ENCODE data around the gene LYPD6B. TPM values are rescaled to one million over a fixed set of nuclear protein-coding genes. Genes with fewer than 3 reads are reported as not detected.

Gene LYPD6B
- total RNA-seq, 1 experiment from 2014 or later: not detected

- Histone ChIP-seq H3K4me3 (no peak overlapping the region; the same call in 1 of the 2 replicates), H3K27ac (peak overlapping the region; percentile 41; the same call in 1 of the 2 replicates), H3K36me3 (no peaks in the 10 kb centered on the region), H3K4me1 (peaks cover 12% of the 10 kb centered on the region), H3K27me3 (no peaks in the 10 kb centered on the region), H3K9me3 (replicated peaks) (no peaks in the 10 kb centered on the region)
- peak; percentile 32 to 36 for DNase-seq
Observed at GRCh38 chr2:149068996-149069888, 30.7 kb downstream of the LYPD6B start.

DNA sequence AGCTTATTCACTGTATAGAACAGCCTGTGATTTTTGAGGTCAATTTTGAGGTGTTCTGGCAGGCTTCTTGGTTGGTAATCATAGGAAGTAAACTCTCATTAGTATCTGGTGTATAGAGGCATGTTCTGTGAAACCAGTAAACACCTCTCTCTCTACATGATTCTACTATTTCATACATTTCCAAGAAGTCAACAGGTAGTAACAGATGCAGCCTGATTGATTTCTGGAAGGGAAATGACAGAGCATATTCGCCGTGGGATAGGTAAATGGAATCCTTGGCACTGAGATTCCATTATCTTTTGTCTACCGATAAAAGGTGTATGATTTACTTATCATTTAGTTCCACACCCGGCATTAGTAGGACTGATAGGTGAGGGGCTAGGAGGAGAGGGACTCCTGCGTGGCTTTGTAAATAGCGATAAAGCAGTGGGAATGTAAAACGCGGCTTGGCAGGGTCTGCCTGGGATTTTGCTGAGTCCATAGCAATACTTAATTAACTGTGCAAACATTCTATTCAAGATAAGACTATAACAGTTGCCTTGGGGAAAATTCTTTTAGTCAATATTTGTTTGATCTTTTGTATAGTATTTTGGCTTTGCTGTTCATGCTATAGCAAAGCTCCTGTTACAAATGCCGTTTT is 32.3 kb downstream of the LYPD6B start:
- no peaks in the 10 kb centered on the region for H3K27me3 ChIP-seq
- H3K4me1 ChIP-seq: peaks cover 12% of the 10 kb centered on the region
- H3K9me3 ChIP-seq (replicated peaks): no peaks in the 10 kb centered on the region
- H3K36me3 ChIP-seq: no peaks in the 10 kb centered on the region
- no peak overlapping the region for H3K4me3 ChIP-seq
- DNase-seq: no peak
- no peak overlapping the region for H3K27ac ChIP-seq

GRCh38 chr2:149075105-149075504 is 36.6 kb downstream of the LYPD6B start:
- H3K36me3 ChIP-seq: no peaks in the 10 kb centered on the region
- H3K27ac ChIP-seq: no peak overlapping the region
- no peaks in the 10 kb centered on the region for H3K27me3 ChIP-seq
- peaks cover 11% of the 10 kb centered on the region for H3K4me1 ChIP-seq
- DNase-seq: no peak
- H3K9me3 ChIP-seq (replicated peaks): no peaks in the 10 kb centered on the region
- H3K4me3 ChIP-seq: no peak overlapping the region

DNA sequence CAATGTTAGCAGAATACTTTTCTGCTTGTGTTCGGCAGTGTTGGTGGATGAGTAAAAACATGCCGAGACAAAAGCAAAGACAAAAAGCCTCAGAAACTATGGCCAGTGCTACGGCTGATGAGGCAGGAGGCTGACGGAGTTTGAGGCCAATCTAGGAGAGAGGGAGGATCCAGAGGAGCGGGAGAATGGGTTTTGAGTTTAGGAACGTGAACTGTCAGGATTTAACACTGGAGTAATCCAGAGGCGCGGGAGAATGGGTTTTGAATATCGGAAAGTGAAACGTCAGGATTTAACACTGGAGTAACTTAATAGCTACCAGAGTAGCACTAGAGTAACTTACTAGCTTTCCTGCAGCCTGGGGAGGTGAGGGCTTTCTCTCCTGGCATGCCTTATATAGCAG is 37.4 kb downstream of the LYPD6B start:
- Histone ChIP-seq H3K9me3 (replicated peaks) (no peaks in the 10 kb centered on the region), H3K36me3 (no peaks in the 10 kb centered on the region), H3K27ac (no peak overlapping the region), H3K27me3 (no peaks in the 10 kb centered on the region), H3K4me3 (no peak overlapping the region), H3K4me1 (peaks cover 11% of the 10 kb centered on the region)
- DNase-seq: no peak

DNA sequence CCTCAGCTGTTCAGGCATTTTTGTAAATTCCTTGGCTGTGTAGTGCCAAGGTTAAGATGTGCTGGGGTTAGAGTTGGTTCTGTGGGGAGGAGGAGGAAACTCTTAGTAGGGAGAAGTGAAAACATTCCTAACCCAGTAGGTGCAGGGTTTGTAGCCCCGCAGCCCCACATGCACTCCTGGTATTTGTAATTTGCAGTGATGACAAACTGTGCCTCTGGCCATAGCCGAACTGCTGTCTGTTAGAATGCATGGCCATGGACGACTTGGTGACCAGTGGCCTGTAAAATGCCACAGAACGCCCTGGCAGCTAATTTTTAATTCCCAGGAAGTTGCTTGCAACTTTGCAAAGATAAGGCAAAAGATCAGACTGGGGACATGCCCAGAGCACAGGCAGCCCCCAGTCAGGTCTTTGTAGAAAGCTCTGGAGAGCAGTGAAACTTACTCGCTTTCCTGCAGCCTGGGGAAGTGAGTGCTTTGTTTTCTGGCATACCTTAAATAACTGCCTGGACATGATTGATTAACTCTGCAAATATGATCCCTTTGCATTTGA is 38.4 kb downstream of the LYPD6B start:
- peaks cover 11% of the 10 kb centered on the region for H3K4me1 ChIP-seq
- H3K4me3 ChIP-seq: no peak overlapping the region
- H3K27ac ChIP-seq: no peak overlapping the region
- no peak for DNase-seq
- no peaks in the 10 kb centered on the region for H3K36me3 ChIP-seq
- no peaks in the 10 kb centered on the region for H3K9me3 ChIP-seq (replicated peaks)
- H3K27me3 ChIP-seq: no peaks in the 10 kb centered on the region

- H3K4me1 ChIP-seq: peaks cover 20% of the 10 kb centered on the region
- no peaks in the 10 kb centered on the region for H3K27me3 ChIP-seq
- no peak overlapping the region for H3K4me3 ChIP-seq
- no peaks in the 10 kb centered on the region for H3K9me3 ChIP-seq (replicated peaks)
- no peak overlapping the region for H3K27ac ChIP-seq
- H3K36me3 ChIP-seq: no peaks in the 10 kb centered on the region
- DNase-seq: no peak
Observed at GRCh38 chr2:149077861-149078260, 39.4 kb downstream of the LYPD6B start.

GRCh38 chr2:149080099-149080498 is 41.6 kb downstream of the LYPD6B start:
- DNase-seq: no peak
- H3K27me3 ChIP-seq: no peaks in the 10 kb centered on the region
- H3K4me3 ChIP-seq: no peak overlapping the region
- H3K36me3 ChIP-seq: no peaks in the 10 kb centered on the region
- H3K9me3 ChIP-seq (replicated peaks): no peaks in the 10 kb centered on the region
- no peak overlapping the region for H3K27ac ChIP-seq
- H3K4me1 ChIP-seq: peaks cover 26% of the 10 kb centered on the region

DNA sequence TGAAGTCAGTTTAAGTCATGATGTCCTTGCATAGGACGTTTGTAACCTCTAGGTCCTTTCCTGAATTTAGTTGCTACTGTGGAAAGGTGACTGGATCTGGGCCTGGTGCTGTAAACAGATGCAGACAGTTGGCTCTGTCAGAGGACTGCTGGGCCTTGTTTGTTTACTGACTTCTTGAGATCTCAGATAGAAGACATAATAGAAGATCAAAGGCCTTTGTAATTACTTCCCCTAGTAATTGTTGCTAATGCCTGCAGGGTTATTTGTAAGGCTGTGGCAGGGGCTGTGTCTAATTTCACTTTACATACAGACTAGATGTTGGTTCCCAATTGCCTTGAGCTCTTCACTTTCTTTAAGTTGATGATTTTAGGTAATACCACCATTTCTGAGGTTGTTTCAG is 42.5 kb downstream of the LYPD6B start:
- no peak for DNase-seq
- no peaks in the 10 kb centered on the region for H3K9me3 ChIP-seq (replicated peaks)
- H3K4me3 ChIP-seq: no peak overlapping the region
- H3K36me3 ChIP-seq: no peaks in the 10 kb centered on the region
- H3K27me3 ChIP-seq: no peaks in the 10 kb centered on the region
- peaks cover 26% of the 10 kb centered on the region for H3K4me1 ChIP-seq
- H3K27ac ChIP-seq: no peak overlapping the region

GRCh38 chr2:149082079-149082478 is 43.6 kb downstream of the LYPD6B start:
- Histone ChIP-seq H3K9me3 (replicated peaks) (no peaks in the 10 kb centered on the region), H3K4me1 (peaks cover 18% of the 10 kb centered on the region), H3K4me3 (no peak overlapping the region), H3K36me3 (no peaks in the 10 kb centered on the region), H3K27ac (no peak overlapping the region), H3K27me3 (no peaks in the 10 kb centered on the region)
- no peak for DNase-seq

GRCh38 chr2:149082735-149083134 is 44.2 kb downstream of the LYPD6B start:
- H3K27ac ChIP-seq: no peak overlapping the region
- H3K9me3 ChIP-seq (replicated peaks): no peaks in the 10 kb centered on the region
- peak; percentile 27 to 37 for DNase-seq
- no peak overlapping the region for H3K4me3 ChIP-seq
- no peaks in the 10 kb centered on the region for H3K36me3 ChIP-seq
- H3K4me1 ChIP-seq: peaks cover 16% of the 10 kb centered on the region
- no peaks in the 10 kb centered on the region for H3K27me3 ChIP-seq

GRCh38 chr2:149084924-149085795 is 46.7 kb downstream of the LYPD6B start:
- Histone ChIP-seq H3K4me1 (peaks cover 19% of the 10 kb centered on the region), H3K36me3 (no peaks in the 10 kb centered on the region), H3K4me3 (no peak overlapping the region), H3K9me3 (replicated peaks) (no peaks in the 10 kb centered on the region), H3K27me3 (no peaks in the 10 kb centered on the region), H3K27ac (no peak overlapping the region)
- DNase-seq: no peak

GRCh38 chr2:149087751-149088150 is 49.3 kb downstream of the LYPD6B start:
- no peaks in the 10 kb centered on the region for H3K27me3 ChIP-seq
- no peaks in the 10 kb centered on the region for H3K9me3 ChIP-seq (replicated peaks)

GRCh38 chr2:149089068-149089467 is 50.6 kb downstream of the LYPD6B start:
- no peak for DNase-seq
- Histone ChIP-seq H3K27ac (no peak overlapping the region), H3K9me3 (replicated peaks) (no peaks in the 10 kb centered on the region), H3K27me3 (no peaks in the 10 kb centered on the region), H3K36me3 (no peaks in the 10 kb centered on the region), H3K4me1 (peaks cover 17% of the 10 kb centered on the region), H3K4me3 (no peak overlapping the region)

More at GRCh38 chr2:149087751-149088150, 49.3 kb downstream of the LYPD6B start:
- Histone ChIP-seq H3K4me3 (no peak overlapping the region), H3K36me3 (no peaks in the 10 kb centered on the region), H3K4me1 (peaks cover 12% of the 10 kb centered on the region), H3K27ac (no peak overlapping the region)
- no peak for DNase-seq

- DNase-seq: no peak
- no peaks in the 10 kb centered on the region for H3K36me3 ChIP-seq
- no peak overlapping the region for H3K27ac ChIP-seq
- H3K4me3 ChIP-seq: no peak overlapping the region
- no peaks in the 10 kb centered on the region for H3K27me3 ChIP-seq
- H3K4me1 ChIP-seq: peaks cover 34% of the 10 kb centered on the region
- no peaks in the 10 kb centered on the region for H3K9me3 ChIP-seq (replicated peaks)
Observed at GRCh38 chr2:149090706-149091105, 52.2 kb downstream of the LYPD6B start.
